GM23338 (cell line): ENCODE data around the gene PSPN. TPM values are rescaled to one million over a fixed set of nuclear protein-coding genes. Genes with fewer than 3 reads are reported as not detected.
A peak's percentile ranks its signal among the peaks of the same experiment; 100 is the strongest.

Experiments
- ATAC-seq: fragments of 200-7000 bp; cut with Tn5 transposase; 3 replicates; pipeline ENCODE4 v1.9.1; 2020
- DNase-seq: peaks from one replicate; pipeline ENCODE4 v3.0.0-alpha.2; 2015; ENCODE audit warnings: low spot score
- H2AFZ ChIP-seq: fragments of 200-600 bp; sonication (generic); 2 replicates; pipeline ENCODE4 v1.8.0; 2016; ENCODE audit warnings: antibody characterized with exemption, mild to moderate bottlenecking, moderate library complexity
- H3F3A ChIP-seq: fragments of 200-600 bp; sonication (generic); replicated peaks from 2 replicates; pipeline ENCODE4 v1.8.0; 2017; ENCODE audit warnings: antibody characterized with exemption, mixed run types, low read depth
- H3K27ac ChIP-seq: fragments of 200-600 bp; sonication (generic); 2 replicates; pipeline ENCODE4 v1.6.1; 2016; ENCODE audit warnings: low read depth
- H3K27me3 ChIP-seq: fragments of 200-600 bp; sonication (generic); 2 replicates; pipeline ENCODE4 v1.8.0; 2016; ENCODE audit warnings: mild to moderate bottlenecking, mixed run types, moderate library complexity; ENCODE audit not compliant: insufficient read depth
- H3K36me3 ChIP-seq: fragments of 200-600 bp; sonication (generic); 2 replicates; pipeline ENCODE4 v1.8.0; 2016; ENCODE audit warnings: mild to moderate bottlenecking; ENCODE audit not compliant: insufficient read depth
- H3K4me1 ChIP-seq: fragments of 200-600 bp; sonication (generic); 2 replicates; pipeline ENCODE4 v1.8.0; 2016; ENCODE audit warnings: mild to moderate bottlenecking, moderate library complexity; ENCODE audit not compliant: insufficient read depth
- H3K4me2 ChIP-seq: fragments of 200-600 bp; sonication (generic); 2 replicates; pipeline ENCODE4 v1.7.1; 2017; ENCODE audit warnings: mixed run types
- H3K4me3 ChIP-seq: fragments of 200-600 bp; sonication (generic); 2 replicates; pipeline ENCODE4 v1.6.1; 2016; ENCODE audit warnings: mixed run types
- H3K79me2 ChIP-seq: fragments of 200-600 bp; sonication (generic); replicated peaks from 2 replicates; pipeline ENCODE4 v1.8.0; 2017; ENCODE audit warnings: mild to moderate bottlenecking; ENCODE audit not compliant: insufficient read depth
- H3K9me2 ChIP-seq: fragments of 200-600 bp; sonication (generic); 2 replicates; pipeline ENCODE4 v1.8.0; 2017; ENCODE audit not compliant: insufficient read depth
- H4K20me1 ChIP-seq: fragments of 200-600 bp; sonication (generic); replicated peaks from 2 replicates; pipeline ENCODE4 v1.8.0; 2017; ENCODE audit warnings: mild to moderate bottlenecking; ENCODE audit not compliant: insufficient read depth
- H3K27ac Mint-ChIP-seq: 2 replicates; pipeline ENCODE4 v1.8.0; 2020; ENCODE audit warnings: inconsistent platforms, mild to moderate bottlenecking, moderate library complexity, mixed read lengths
- H3K27me3 Mint-ChIP-seq: 3 replicates; pipeline ENCODE4 v1.8.0; 2022; ENCODE audit warnings: low read depth, mild to moderate bottlenecking, moderate library complexity, mixed read lengths, inconsistent platforms; ENCODE audit not compliant: insufficient read depth, poor library complexity
- H3K36me3 Mint-ChIP-seq: 3 replicates; pipeline ENCODE4 v1.8.0; 2021; ENCODE audit warnings: low read depth, mild to moderate bottlenecking, inconsistent platforms, moderate library complexity, mixed read lengths
- H3K4me1 Mint-ChIP-seq: 3 replicates; pipeline ENCODE4 v1.8.0; 2020; ENCODE audit warnings: mild to moderate bottlenecking, inconsistent platforms, mixed read lengths
- H3K4me3 Mint-ChIP-seq: 3 replicates; pipeline ENCODE4 v1.8.0; 2021; ENCODE audit warnings: moderate library complexity, mild to moderate bottlenecking, inconsistent platforms, mixed read lengths
- H3K9me3 Mint-ChIP-seq: 3 replicates; pipeline ENCODE4 v1.8.0; 2020; ENCODE audit warnings: moderate library complexity, mild to moderate bottlenecking, inconsistent platforms, mixed read lengths
- CREB1 ChIP-seq: fragments of 250-450 bp; sonication (Bioruptor Pico); IDR thresholded peaks from 2 replicates; pipeline ENCODE4 v1.5.0; 2020; ENCODE audit warnings: low read depth, mild to moderate bottlenecking, moderate library complexity
- EZH2 ChIP-seq: fragments of 200-600 bp; sonication (generic); IDR thresholded peaks from one replicate; pipeline ENCODE4 v1.8.0; 2017; ENCODE audit warnings: antibody characterized with exemption, mild to moderate bottlenecking, low read depth; ENCODE audit not compliant: unreplicated experiment
- EZH2phosphoT487 ChIP-seq: fragments of 200-600 bp; sonication (generic); IDR thresholded peaks from one replicate; pipeline ENCODE4 v1.8.1; 2018; ENCODE audit warnings: antibody characterized with exemption; ENCODE audit not compliant: unreplicated experiment
- JUNB ChIP-seq: IDR thresholded peaks from one replicate; pipeline ENCODE4 v1.6.1; 2016; ENCODE audit warnings: antibody characterized with exemption; ENCODE audit not compliant: unreplicated experiment
- NANOG ChIP-seq: IDR thresholded peaks from 2 replicates; pipeline ENCODE4 v1.6.1; 2016; ENCODE audit warnings: antibody characterized with exemption, borderline replicate concordance
- POLR2AphosphoS5 ChIP-seq: IDR thresholded peaks from 2 replicates; pipeline ENCODE4 v1.6.1; 2016; ENCODE audit warnings: antibody characterized with exemption, low read depth
- STAT1 ChIP-seq: IDR thresholded peaks from one replicate; pipeline ENCODE4 v1.6.1; 2016; ENCODE audit warnings: antibody characterized with exemption; ENCODE audit not compliant: unreplicated experiment
- ZNF114 ChIP-seq: fragments of 250-450 bp; sonication (Bioruptor Pico); IDR thresholded peaks from 2 replicates; pipeline ENCODE4 v1.5.0; 2020; ENCODE audit warnings: mild to moderate bottlenecking, moderate library complexity
- ZNF331 ChIP-seq: fragments of 250-450 bp; sonication (Bioruptor Pico); IDR thresholded peaks from 2 replicates; pipeline ENCODE4 v1.5.0; 2020; ENCODE audit warnings: low read depth, mild to moderate bottlenecking, moderate library complexity
- polyA plus RNA-seq: library from polyadenylated mRNA; unstranded; fragments of >200 nt; fragmentation: Nextera tagmentation; extraction: Ambion mirVana; gene quantifications from 2 replicates; pipeline ENCODE4 v1.2.1, GENCODE V29; 2016
- total RNA-seq: library from RNA; depleted of rRNA; stranded (reverse); fragments of >200 nt; shearing (Covaris generic); gene quantifications from 2 replicates; pipeline ENCODE4 v1.2.3, GENCODE V29; 2014
- TF ChIP-seq, protein P1 (sequence below): fragments of 250-450 bp; sonication (Bioruptor Pico); IDR thresholded peaks from 2 replicates; pipeline ENCODE4 v1.5.0; 2020; ENCODE audit warnings: mild to moderate bottlenecking, moderate library complexity
- TF ChIP-seq, protein P2 (sequence below): IDR thresholded peaks from 2 replicates; pipeline ENCODE4 v1.6.1; 2016; ENCODE audit warnings: antibody characterized with exemption
- TF ChIP-seq, protein P3 (sequence below): IDR thresholded peaks from one replicate; pipeline ENCODE4 v1.6.1; 2018; ENCODE audit warnings: antibody characterized with exemption; ENCODE audit not compliant: unreplicated experiment

The PSPN gene
- total and polyA plus RNA-seq, 2 experiments from 2014 or later = 0.82 to 1.2 TPM

DNA sequence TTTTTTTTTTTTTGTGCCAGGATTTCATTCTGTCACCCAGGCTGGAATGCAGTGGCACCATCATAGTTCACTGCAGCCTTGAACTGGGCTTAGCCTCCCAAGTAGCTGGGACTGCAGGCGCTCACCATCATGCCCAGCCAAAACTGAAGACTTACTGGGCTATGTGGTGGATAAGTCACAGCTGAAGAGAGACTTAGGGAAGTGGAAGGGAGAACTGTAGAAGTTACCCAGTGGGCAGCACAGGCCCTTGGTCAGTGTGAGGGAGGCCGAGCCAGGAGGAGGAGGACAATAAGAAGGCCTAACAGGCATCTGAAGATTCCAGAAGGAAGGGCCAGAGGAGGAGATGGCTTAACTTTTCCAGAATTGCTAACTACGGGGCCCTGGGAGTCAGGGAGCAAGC, 4.0 kb upstream of the PSPN start:
- TF ChIP-seq NANOG = no peak
- TF ChIP-seq, protein P1, sequence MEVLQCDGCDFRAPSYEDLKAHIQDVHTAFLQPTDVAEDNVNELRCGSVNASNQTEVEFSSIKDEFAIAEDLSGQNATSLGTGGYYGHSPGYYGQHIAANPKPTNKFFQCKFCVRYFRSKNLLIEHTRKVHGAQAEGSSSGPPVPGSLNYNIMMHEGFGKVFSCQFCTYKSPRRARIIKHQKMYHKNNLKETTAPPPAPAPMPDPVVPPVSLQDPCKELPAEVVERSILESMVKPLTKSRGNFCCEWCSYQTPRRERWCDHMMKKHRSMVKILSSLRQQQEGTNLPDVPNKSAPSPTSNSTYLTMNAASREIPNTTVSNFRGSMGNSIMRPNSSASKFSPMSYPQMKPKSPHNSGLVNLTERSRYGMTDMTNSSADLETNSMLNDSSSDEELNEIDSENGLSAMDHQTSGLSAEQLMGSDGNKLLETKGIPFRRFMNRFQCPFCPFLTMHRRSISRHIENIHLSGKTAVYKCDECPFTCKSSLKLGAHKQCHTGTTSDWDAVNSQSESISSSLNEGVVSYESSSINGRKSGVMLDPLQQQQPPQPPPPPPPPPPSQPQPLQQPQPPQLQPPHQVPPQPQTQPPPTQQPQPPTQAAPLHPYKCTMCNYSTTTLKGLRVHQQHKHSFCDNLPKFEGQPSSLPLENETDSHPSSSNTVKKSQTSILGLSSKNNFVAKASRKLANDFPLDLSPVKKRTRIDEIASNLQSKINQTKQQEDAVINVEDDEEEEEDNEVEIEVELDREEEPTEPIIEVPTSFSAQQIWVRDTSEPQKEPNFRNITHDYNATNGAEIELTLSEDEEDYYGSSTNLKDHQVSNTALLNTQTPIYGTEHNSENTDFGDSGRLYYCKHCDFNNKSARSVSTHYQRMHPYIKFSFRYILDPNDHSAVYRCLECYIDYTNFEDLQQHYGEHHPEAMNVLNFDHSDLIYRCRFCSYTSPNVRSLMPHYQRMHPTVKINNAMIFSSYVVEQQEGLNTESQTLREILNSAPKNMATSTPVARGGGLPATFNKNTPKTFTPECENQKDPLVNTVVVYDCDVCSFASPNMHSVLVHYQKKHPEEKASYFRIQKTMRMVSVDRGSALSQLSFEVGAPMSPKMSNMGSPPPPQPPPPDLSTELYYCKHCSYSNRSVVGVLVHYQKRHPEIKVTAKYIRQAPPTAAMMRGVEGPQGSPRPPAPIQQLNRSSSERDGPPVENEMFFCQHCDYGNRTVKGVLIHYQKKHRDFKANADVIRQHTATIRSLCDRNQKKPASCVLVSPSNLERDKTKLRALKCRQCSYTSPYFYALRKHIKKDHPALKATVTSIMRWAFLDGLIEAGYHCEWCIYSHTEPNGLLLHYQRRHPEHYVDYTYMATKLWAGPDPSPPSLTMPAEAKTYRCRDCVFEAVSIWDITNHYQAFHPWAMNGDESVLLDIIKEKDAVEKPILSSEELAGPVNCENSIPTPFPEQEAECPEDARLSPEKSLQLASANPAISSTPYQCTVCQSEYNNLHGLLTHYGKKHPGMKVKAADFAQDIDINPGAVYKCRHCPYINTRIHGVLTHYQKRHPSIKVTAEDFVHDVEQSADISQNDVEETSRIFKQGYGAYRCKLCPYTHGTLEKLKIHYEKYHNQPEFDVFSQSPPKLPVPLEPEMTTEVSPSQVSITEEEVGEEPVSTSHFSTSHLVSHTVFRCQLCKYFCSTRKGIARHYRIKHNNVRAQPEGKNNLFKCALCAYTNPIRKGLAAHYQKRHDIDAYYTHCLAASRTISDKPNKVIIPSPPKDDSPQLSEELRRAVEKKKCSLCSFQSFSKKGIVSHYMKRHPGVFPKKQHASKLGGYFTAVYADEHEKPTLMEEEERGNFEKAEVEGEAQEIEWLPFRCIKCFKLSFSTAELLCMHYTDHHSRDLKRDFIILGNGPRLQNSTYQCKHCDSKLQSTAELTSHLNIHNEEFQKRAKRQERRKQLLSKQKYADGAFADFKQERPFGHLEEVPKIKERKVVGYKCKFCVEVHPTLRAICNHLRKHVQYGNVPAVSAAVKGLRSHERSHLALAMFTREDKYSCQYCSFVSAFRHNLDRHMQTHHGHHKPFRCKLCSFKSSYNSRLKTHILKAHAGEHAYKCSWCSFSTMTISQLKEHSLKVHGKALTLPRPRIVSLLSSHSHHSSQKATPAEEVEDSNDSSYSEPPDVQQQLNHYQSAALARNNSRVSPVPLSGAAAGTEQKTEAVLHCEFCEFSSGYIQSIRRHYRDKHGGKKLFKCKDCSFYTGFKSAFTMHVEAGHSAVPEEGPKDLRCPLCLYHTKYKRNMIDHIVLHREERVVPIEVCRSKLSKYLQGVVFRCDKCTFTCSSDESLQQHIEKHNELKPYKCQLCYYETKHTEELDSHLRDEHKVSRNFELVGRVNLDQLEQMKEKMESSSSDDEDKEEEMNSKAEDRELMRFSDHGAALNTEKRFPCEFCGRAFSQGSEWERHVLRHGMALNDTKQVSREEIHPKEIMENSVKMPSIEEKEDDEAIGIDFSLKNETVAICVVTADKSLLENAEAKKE (CRISPR knock-in tag) = no peak
- no peak overlapping the region for H3K27ac Mint-ChIP-seq
- H3K9me3 Mint-ChIP-seq = peaks cover 3% of the 10 kb centered on the region
- no peak overlapping the region for H2AFZ ChIP-seq
- no peak overlapping the region for H3K4me3 ChIP-seq
- no peaks in the 10 kb centered on the region for H3K9me2 ChIP-seq
- H3F3A ChIP-seq = no peaks in the 10 kb centered on the region
- no peak overlapping the region for H3K4me2 ChIP-seq
- H3K36me3 ChIP-seq = peaks cover 15% of the 10 kb centered on the region
- ATAC-seq (no peak), DNase-seq (no peak)
- H3K27me3 ChIP-seq = no peaks in the 10 kb centered on the region
- 0 out of 2 replicates have a peak, but pooled peaks cover 3% of the 10 kb centered on the region for H4K20me1 ChIP-seq
- H3K79me2 ChIP-seq = no peaks in the 10 kb centered on the region
- peaks cover 15% of the 10 kb centered on the region for H3K4me1 Mint-ChIP-seq
- H3K4me3 Mint-ChIP-seq = no peak overlapping the region
- H3K27me3 Mint-ChIP-seq = peaks cover 3% of the 10 kb centered on the region
- H3K36me3 Mint-ChIP-seq = peaks cover 60% of the 10 kb centered on the region
- H3K4me1 ChIP-seq = peaks cover under 1% of the 10 kb centered on the region; the same call in 1 of the 2 replicates
- no peak overlapping the region for H3K27ac ChIP-seq

DNA sequence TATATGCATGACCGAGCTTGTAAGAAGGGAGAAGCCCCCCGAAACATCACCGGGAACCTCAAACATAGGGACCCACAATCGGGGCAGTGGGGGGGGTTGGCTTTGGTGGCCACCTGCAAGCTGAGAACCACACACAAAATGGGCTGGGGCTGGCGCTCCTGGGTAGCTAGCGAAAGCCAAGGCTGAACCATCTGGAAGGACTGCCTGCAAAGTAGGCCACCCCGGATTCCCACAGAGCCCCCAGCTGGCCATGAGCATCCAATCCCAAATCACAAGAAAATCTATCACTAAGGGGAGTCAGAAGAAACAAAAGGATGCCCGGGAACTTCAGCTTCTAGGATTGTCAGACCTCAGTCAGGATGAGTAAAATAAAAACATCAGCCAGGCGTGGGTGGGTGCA, 2.8 kb upstream of the PSPN start:
- no peaks in the 10 kb centered on the region for H3K27me3 ChIP-seq
- H3K27ac ChIP-seq = peak overlapping the region; percentile 78; the same call in 1 of the 2 replicates
- no peak overlapping the region for H3K4me3 Mint-ChIP-seq
- 0 out of 2 replicates have a peak, but pooled peaks cover 3% of the 10 kb centered on the region for H4K20me1 ChIP-seq
- no peaks in the 10 kb centered on the region for H3K79me2 ChIP-seq
- H3K4me1 ChIP-seq = peaks cover 7% of the 10 kb centered on the region; the same call in 1 of the 2 replicates
- H3K9me2 ChIP-seq = no peaks in the 10 kb centered on the region
- peaks cover 15% of the 10 kb centered on the region for H3K36me3 ChIP-seq
- ATAC-seq (no peak), DNase-seq (no peak)
- H3K4me1 Mint-ChIP-seq = peaks cover 18% of the 10 kb centered on the region
- no peak overlapping the region for H3K27ac Mint-ChIP-seq
- H3K36me3 Mint-ChIP-seq = peaks cover 54% of the 10 kb centered on the region
- no peak overlapping the region for H2AFZ ChIP-seq
- peaks cover 8% of the 10 kb centered on the region for H3K27me3 Mint-ChIP-seq
- H3K4me2 ChIP-seq = no peak overlapping the region
- H3F3A ChIP-seq = 0 out of 2 replicates have a peak, but pooled peaks cover 4% of the 10 kb centered on the region
- no peak overlapping the region for H3K4me3 ChIP-seq
- peaks cover 3% of the 10 kb centered on the region for H3K9me3 Mint-ChIP-seq
- TF ChIP-seq ZNF114 (CRISPR knock-in tag) (no peak), CREB1 (CRISPR knock-in tag) (no peak), ZNF331 (no peak), STAT1 (no peak), EZH2 (no peak), NANOG (no peak), JUNB (no peak), POLR2AphosphoS5 (no peak), EZH2phosphoT487 (no peak)
- TF ChIP-seq, protein P2, sequence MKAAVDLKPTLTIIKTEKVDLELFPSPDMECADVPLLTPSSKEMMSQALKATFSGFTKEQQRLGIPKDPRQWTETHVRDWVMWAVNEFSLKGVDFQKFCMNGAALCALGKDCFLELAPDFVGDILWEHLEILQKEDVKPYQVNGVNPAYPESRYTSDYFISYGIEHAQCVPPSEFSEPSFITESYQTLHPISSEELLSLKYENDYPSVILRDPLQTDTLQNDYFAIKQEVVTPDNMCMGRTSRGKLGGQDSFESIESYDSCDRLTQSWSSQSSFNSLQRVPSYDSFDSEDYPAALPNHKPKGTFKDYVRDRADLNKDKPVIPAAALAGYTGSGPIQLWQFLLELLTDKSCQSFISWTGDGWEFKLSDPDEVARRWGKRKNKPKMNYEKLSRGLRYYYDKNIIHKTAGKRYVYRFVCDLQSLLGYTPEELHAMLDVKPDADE = no peak
- TF ChIP-seq, protein P3, sequence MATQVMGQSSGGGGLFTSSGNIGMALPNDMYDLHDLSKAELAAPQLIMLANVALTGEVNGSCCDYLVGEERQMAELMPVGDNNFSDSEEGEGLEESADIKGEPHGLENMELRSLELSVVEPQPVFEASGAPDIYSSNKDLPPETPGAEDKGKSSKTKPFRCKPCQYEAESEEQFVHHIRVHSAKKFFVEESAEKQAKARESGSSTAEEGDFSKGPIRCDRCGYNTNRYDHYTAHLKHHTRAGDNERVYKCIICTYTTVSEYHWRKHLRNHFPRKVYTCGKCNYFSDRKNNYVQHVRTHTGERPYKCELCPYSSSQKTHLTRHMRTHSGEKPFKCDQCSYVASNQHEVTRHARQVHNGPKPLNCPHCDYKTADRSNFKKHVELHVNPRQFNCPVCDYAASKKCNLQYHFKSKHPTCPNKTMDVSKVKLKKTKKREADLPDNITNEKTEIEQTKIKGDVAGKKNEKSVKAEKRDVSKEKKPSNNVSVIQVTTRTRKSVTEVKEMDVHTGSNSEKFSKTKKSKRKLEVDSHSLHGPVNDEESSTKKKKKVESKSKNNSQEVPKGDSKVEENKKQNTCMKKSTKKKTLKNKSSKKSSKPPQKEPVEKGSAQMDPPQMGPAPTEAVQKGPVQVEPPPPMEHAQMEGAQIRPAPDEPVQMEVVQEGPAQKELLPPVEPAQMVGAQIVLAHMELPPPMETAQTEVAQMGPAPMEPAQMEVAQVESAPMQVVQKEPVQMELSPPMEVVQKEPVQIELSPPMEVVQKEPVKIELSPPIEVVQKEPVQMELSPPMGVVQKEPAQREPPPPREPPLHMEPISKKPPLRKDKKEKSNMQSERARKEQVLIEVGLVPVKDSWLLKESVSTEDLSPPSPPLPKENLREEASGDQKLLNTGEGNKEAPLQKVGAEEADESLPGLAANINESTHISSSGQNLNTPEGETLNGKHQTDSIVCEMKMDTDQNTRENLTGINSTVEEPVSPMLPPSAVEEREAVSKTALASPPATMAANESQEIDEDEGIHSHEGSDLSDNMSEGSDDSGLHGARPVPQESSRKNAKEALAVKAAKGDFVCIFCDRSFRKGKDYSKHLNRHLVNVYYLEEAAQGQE = no peak
